ENCODE measurements around the gene EFCAB9. TPM values are rescaled to one million over a fixed set of nuclear protein-coding genes. Genes with fewer than 3 reads are reported as not detected.

The EFCAB9 gene
- total RNA-seq, 1 experiment from 2014 or later = not detected

- ATAC-seq (no peak), DNase-seq (ENCODE audit: low spot score) (no peak)
- H3K9me3 Mint-ChIP-seq = no peaks in the 10 kb centered on the region
- no peak overlapping the region for H3K4me3 Mint-ChIP-seq
- no peak overlapping the region for H3K27ac Mint-ChIP-seq
- no peak for TF ChIP-seq ZNF671 (CRISPR knock-in tag; IDR thresholded peaks at IDR 0.05)
- no peak for TF ChIP-seq EMX1 (CRISPR knock-in tag; IDR thresholded peaks at IDR 0.05)
- no peak for TF ChIP-seq ZNF317 (CRISPR knock-in tag; IDR thresholded peaks at IDR 0.05; ENCODE audit: borderline replicate concordance, low read depth)
- no peak for TF ChIP-seq TP53 (CRISPR knock-in tag; IDR thresholded peaks at IDR 0.05)
- no peak for TF ChIP-seq FOXK1 (CRISPR knock-in tag; IDR thresholded peaks at IDR 0.05)
- no peak for TF ChIP-seq NFATC4 (CRISPR knock-in tag; IDR thresholded peaks at IDR 0.05)
- no peak for TF ChIP-seq SOX15 (CRISPR knock-in tag; IDR thresholded peaks at IDR 0.05)
- TF ChIP-seq E2F5 (CRISPR knock-in tag; IDR thresholded peaks at IDR 0.05) = no peak
- no peak for TF ChIP-seq ELF4 (CRISPR knock-in tag; IDR thresholded peaks at IDR 0.05; ENCODE audit: low read depth)
- TF ChIP-seq ZBTB21 (CRISPR knock-in tag; IDR thresholded peaks at IDR 0.05; ENCODE audit: borderline replicate concordance) = no peak
- TF ChIP-seq PRDM15 (CRISPR knock-in tag; IDR thresholded peaks at IDR 0.05) = no peak
- no peaks in the 10 kb centered on the region for H3K4me1 Mint-ChIP-seq
- peaks cover 24% of the 10 kb centered on the region for H3K36me3 Mint-ChIP-seq
- ChIA-PET POLR2A (no interaction called here), CTCF (no interaction called here)
- no peaks in the 10 kb centered on the region for H3K27me3 Mint-ChIP-seq (ENCODE audit: low read depth)
These were observed 13.5 kb downstream of the EFCAB9 start for GRCh38 chr5:172207511-172207910.

GRCh38 chr5:172209714-172210113 is 15.7 kb downstream of the EFCAB9 start:
- TF ChIP-seq E2F5 (CRISPR knock-in tag; IDR thresholded peaks at IDR 0.05) = no peak
- TF ChIP-seq HMGA2 (CRISPR knock-in tag; IDR thresholded peaks at IDR 0.05) = no peak
- TF ChIP-seq ESRRA (CRISPR knock-in tag; IDR thresholded peaks at IDR 0.05; ENCODE audit: borderline replicate concordance) = no peak
- TF ChIP-seq SMAD4 (CRISPR knock-in tag; IDR thresholded peaks at IDR 0.05) = no peak
- no peak for TF ChIP-seq GRHL2 (CRISPR knock-in tag; IDR thresholded peaks at IDR 0.05; ENCODE audit: insufficient replicate concordance, severe bottlenecking)
- TF ChIP-seq MYBL2 (CRISPR knock-in tag; IDR thresholded peaks at IDR 0.05) = no peak
- TF ChIP-seq NR2C2 (CRISPR knock-in tag; IDR thresholded peaks at IDR 0.05) = no peak
- TF ChIP-seq FOXJ3 (CRISPR knock-in tag; IDR thresholded peaks at IDR 0.05; ENCODE audit: borderline replicate concordance) = no peak
- TF ChIP-seq ZNF671 (CRISPR knock-in tag; IDR thresholded peaks at IDR 0.05) = no peak
- Mint-ChIP-seq H3K27me3 (ENCODE audit: low read depth) (no peaks in the 10 kb centered on the region), H3K4me3 (no peak overlapping the region), H3K27ac (no peak overlapping the region; the same call in 1 of the 2 replicates), H3K36me3 (peaks cover 31% of the 10 kb centered on the region), H3K4me1 (no peaks in the 10 kb centered on the region), H3K9me3 (no peaks in the 10 kb centered on the region)
- ATAC-seq = no peak
- POLR2A ChIA-PET = no interaction called here
- CTCF ChIA-PET = no interaction called here
- no peak for DNase-seq (ENCODE audit: low spot score)

GRCh38 chr5:172211676-172212075 is 17.7 kb downstream of the EFCAB9 start:
- Mint-ChIP-seq H3K9me3 (no peaks in the 10 kb centered on the region), H3K4me3 (no peak overlapping the region), H3K27me3 (ENCODE audit: low read depth) (no peaks in the 10 kb centered on the region), H3K36me3 (peaks cover 33% of the 10 kb centered on the region), H3K4me1 (no peaks in the 10 kb centered on the region), H3K27ac (no peak overlapping the region)
- ChIA-PET CTCF (no interaction called here), POLR2A (no interaction called here)
- ATAC-seq (no peak), DNase-seq (ENCODE audit: low spot score) (no peak)
- TF ChIP-seq FOXP1 (CRISPR knock-in tag; IDR thresholded peaks at IDR 0.05; ENCODE audit: borderline replicate concordance) = no peak

Measured in WTC11 (cell line).